Caco-2 (cell line): ENCODE measurements around the gene GCNA. TPM values are rescaled to one million over a fixed set of nuclear protein-coding genes. Genes with fewer than 3 reads are reported as not detected.

Experiments
- BruUV-seq: library from RNA; stranded (reverse); fragments of 400-500 nt; replicated peaks from 2 replicates; lab custom pipeline; 2021; lab: Mats Ljungman, UMichigan
- CTCF ChIA-PET: fragments of 300-600 bp; sonication (Branson Sonifier 250); formaldehyde crosslinking; loops from one replicate; lab custom pipeline; 2022; ENCODE audit warnings: antibody characterized with exemption; lab: Charles Lee
- POLR2A ChIA-PET: fragments of 300-600 bp; sonication (Branson Sonifier 250); formaldehyde crosslinking; loops from one replicate; lab custom pipeline; 2022; ENCODE audit warnings: antibody characterized with exemption; lab: Charles Lee
- DNase-seq, 2 experiments: peaks; one replicate each; pipeline versions ENCODE4 v3.0.0 to v3.0.0-alpha.2; 2020 to 2022
- H3K27me3 ChIP-seq: replicated peaks from 2 replicates; pipeline ENCODE4 v1.6.0; 2011; ENCODE audit warnings: low read length; ENCODE audit not compliant: control insufficient read depth, insufficient read depth
- H3K36me3 ChIP-seq: 2 replicates; pipeline ENCODE4 v1.5.1; 2011; ENCODE audit warnings: low read length; ENCODE audit not compliant: control insufficient read depth, insufficient read depth
- H3K4me1 ChIP-seq: fragments of 250-450 bp; sonication (Bioruptor Pico); 2 replicates; pipeline ENCODE4 v1.5.1; 2020; ENCODE audit warnings: mild to moderate bottlenecking
- H3K4me3 ChIP-seq: 2 replicates; pipeline ENCODE4 v1.5.1; 2011; ENCODE audit warnings: low read depth, mild to moderate bottlenecking, control low read depth, low read length
- H3K9me3 ChIP-seq: fragments of 250-450 bp; sonication (Bioruptor Pico); 2 replicates; pipeline ENCODE4 v1.5.1; 2020; ENCODE audit warnings: mild to moderate bottlenecking, moderate library complexity
- H3K27ac Mint-ChIP-seq: one replicate; pipeline ENCODE4 v1.8.0; 2022; ENCODE audit warnings: mixed read lengths; ENCODE audit not compliant: unreplicated experiment
- H3K27me3 Mint-ChIP-seq: one replicate; pipeline ENCODE4 v1.8.0; 2022; ENCODE audit warnings: mixed read lengths; ENCODE audit not compliant: insufficient read depth, unreplicated experiment
- H3K36me3 Mint-ChIP-seq: one replicate; pipeline ENCODE4 v1.8.0; 2022; ENCODE audit warnings: mild to moderate bottlenecking, mixed read lengths; ENCODE audit not compliant: insufficient read depth, unreplicated experiment
- H3K4me1 Mint-ChIP-seq: one replicate; pipeline ENCODE4 v1.8.0; 2022; ENCODE audit warnings: low read depth, mixed read lengths; ENCODE audit not compliant: unreplicated experiment
- H3K4me3 Mint-ChIP-seq: one replicate; pipeline ENCODE4 v1.8.0; 2022; ENCODE audit warnings: mild to moderate bottlenecking, moderate library complexity, mixed read lengths; ENCODE audit not compliant: unreplicated experiment
- H3K9me3 Mint-ChIP-seq: one replicate; pipeline ENCODE4 v1.8.0; 2022; ENCODE audit warnings: mixed read lengths; ENCODE audit not compliant: unreplicated experiment
- CTCF ChIP-seq, 2 experiments: fragments of 200-600 bp in 1 of 2; IDR thresholded peaks; 1 replicate in 1 of 2; 2 replicates in 1 of 2; pipeline versions ENCODE4 v1.5.1 to v1.8.0; 2011 to 2022; ENCODE audit warnings: antibody characterized with exemption in 1 of 2, control low read depth in 1 of 2, inconsistent platforms in 1 of 2, low read depth in 1 of 2, low read length in 1 of 2, mild to moderate bottlenecking in 1 of 2, moderate library complexity in 1 of 2; ENCODE audit not compliant: insufficient read depth in 1 of 2, severe bottlenecking in 1 of 2, unreplicated experiment in 1 of 2
- intact Hi-C: fragments of 100-400 bp; cut with micrococcal nuclease; formaldehyde crosslinking; loops from one replicate; pipeline ENCODE4 v1.10.0; 2022; ENCODE audit not compliant: unreplicated experiment
- total RNA-seq: library from RNA; stranded (reverse); gene quantifications from 2 replicates; pipeline ENCODE4 v1.2.3, GENCODE V29; 2022

Gene GCNA
- total RNA-seq, 1 experiment from 2014 or later = 2.8 TPM

GRCh38 chrX:71636438-71637252, 58.4 kb downstream of the GCNA start:
- H3K36me3 ChIP-seq = no peaks in the 10 kb centered on the region
- BruUV-seq = no TSS peak
- H3K9me3 ChIP-seq = no peaks in the 10 kb centered on the region
- no peaks in the 10 kb centered on the region for H3K4me1 Mint-ChIP-seq
- intact Hi-C loops = no loop called here
- H3K4me3 Mint-ChIP-seq = no peak overlapping the region
- no peaks in the 10 kb centered on the region for H3K27me3 ChIP-seq
- H3K4me1 ChIP-seq = 0 out of 2 replicates have a peak, but pooled peaks cover 6% of the 10 kb centered on the region
- TF ChIP-seq CTCF (IDR thresholded peaks at IDR 0.05; ENCODE audit: insufficient read depth in 1 of 2, low read depth in 1 of 2, low read length in 1 of 2, severe bottlenecking in 1 of 2, unreplicated experiment in 1 of 2) = no peak
- CTCF ChIA-PET = no interaction called here
- POLR2A ChIA-PET = no interaction called here
- no peaks in the 10 kb centered on the region for H3K27me3 Mint-ChIP-seq
- no peaks in the 10 kb centered on the region for H3K36me3 Mint-ChIP-seq
- DNase-seq = no peak
- H3K9me3 Mint-ChIP-seq = no peaks in the 10 kb centered on the region
- no peak overlapping the region for H3K27ac Mint-ChIP-seq
- H3K4me3 ChIP-seq = no peak overlapping the region

GRCh38 chrX:71637253-71637618, 59.0 kb downstream of the GCNA start:
- DNase-seq = no peak
- Mint-ChIP-seq H3K4me1 (no peaks in the 10 kb centered on the region), H3K4me3 (no peak overlapping the region), H3K27me3 (no peaks in the 10 kb centered on the region), H3K27ac (no peak overlapping the region), H3K9me3 (no peaks in the 10 kb centered on the region), H3K36me3 (no peaks in the 10 kb centered on the region)
- no peaks in the 10 kb centered on the region for H3K27me3 ChIP-seq
- H3K4me3 ChIP-seq = no peak overlapping the region
- no peaks in the 10 kb centered on the region for H3K36me3 ChIP-seq
- no peaks in the 10 kb centered on the region for H3K9me3 ChIP-seq
- intact Hi-C loops = no loop called here
- no TSS peak for BruUV-seq
- POLR2A ChIA-PET = no interaction called here
- CTCF ChIA-PET = interaction anchor here (0.6 kb wide), 1 partner anchor 44 kb away, joined by 3 read pairs; no protein-coding TSS in a partner anchor
- TF ChIP-seq CTCF (IDR thresholded peaks at IDR 0.05; ENCODE audit: insufficient read depth in 1 of 2, low read depth in 1 of 2, low read length in 1 of 2, severe bottlenecking in 1 of 2, unreplicated experiment in 1 of 2) = no peak
- 0 out of 2 replicates have a peak, but pooled peaks cover 4% of the 10 kb centered on the region for H3K4me1 ChIP-seq

DNA sequence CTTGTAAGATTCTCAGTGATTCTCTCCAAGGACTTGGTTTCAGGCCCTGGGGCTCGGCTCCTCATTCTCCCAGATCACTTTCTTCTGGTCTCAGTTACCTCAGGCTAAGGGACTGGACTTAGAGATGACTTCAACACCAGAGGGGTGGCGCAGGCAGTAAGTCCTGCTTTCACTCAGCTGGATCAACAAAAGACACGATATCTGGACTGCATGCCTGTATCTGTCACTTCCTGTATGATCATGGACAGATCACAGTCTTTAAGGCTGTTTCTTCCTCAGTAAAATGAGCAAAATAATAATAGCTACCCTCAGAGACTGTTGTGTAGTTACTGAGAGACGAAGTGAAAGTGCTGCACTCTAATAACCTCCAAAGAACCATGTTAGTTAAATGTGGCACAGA, 59.6 kb downstream of the GCNA start:
- H3K9me3 ChIP-seq = no peaks in the 10 kb centered on the region
- intact Hi-C loops = no loop called here
- no peaks in the 10 kb centered on the region for H3K4me1 ChIP-seq
- TF ChIP-seq CTCF (IDR thresholded peaks at IDR 0.05; ENCODE audit: insufficient read depth in 1 of 2, low read depth in 1 of 2, low read length in 1 of 2, severe bottlenecking in 1 of 2, unreplicated experiment in 1 of 2) = no peak
- no peak for DNase-seq
- Mint-ChIP-seq H3K4me1 (no peaks in the 10 kb centered on the region), H3K27ac (no peak overlapping the region), H3K27me3 (no peaks in the 10 kb centered on the region), H3K4me3 (no peak overlapping the region), H3K9me3 (no peaks in the 10 kb centered on the region), H3K36me3 (no peaks in the 10 kb centered on the region)
- H3K4me3 ChIP-seq = no peak overlapping the region
- POLR2A ChIA-PET = no interaction called here
- BruUV-seq = no TSS peak
- H3K36me3 ChIP-seq = no peaks in the 10 kb centered on the region
- no peaks in the 10 kb centered on the region for H3K27me3 ChIP-seq
- CTCF ChIA-PET = interaction anchor here (0.6 kb wide), 1 partner anchor 45 kb away, joined by 3 read pairs; no protein-coding TSS in a partner anchor
